Glomerular endothelial cell (primary cell): Measurements from ENCODE around the gene CBX6. TPM values are rescaled to one million over a fixed set of nuclear protein-coding genes. Genes with fewer than 3 reads are reported as not detected.
"Not testable (repeated sequence)": the region's sequence is repeated elsewhere in the genome, so short reads cannot be mapped to it uniquely, and the experiment has no call there.

ENCODE experiments used
- DNase-seq: peaks from one replicate; pipeline ENCODE4 v3.0.0-alpha.2; 2011; ENCODE audit warnings: low read depth, low spot score; ENCODE audit errors: extremely low read depth
- total RNA-seq: library from RNA; depleted of rRNA; stranded (reverse); fragments of >200 nt; gene quantifications from 2 replicates; pipeline ENCODE4 v1.2.3, GENCODE V29; 2015

CBX6 gene
- total RNA-seq: 49.6 and 50.9 TPM in 2 replicates

DNA sequence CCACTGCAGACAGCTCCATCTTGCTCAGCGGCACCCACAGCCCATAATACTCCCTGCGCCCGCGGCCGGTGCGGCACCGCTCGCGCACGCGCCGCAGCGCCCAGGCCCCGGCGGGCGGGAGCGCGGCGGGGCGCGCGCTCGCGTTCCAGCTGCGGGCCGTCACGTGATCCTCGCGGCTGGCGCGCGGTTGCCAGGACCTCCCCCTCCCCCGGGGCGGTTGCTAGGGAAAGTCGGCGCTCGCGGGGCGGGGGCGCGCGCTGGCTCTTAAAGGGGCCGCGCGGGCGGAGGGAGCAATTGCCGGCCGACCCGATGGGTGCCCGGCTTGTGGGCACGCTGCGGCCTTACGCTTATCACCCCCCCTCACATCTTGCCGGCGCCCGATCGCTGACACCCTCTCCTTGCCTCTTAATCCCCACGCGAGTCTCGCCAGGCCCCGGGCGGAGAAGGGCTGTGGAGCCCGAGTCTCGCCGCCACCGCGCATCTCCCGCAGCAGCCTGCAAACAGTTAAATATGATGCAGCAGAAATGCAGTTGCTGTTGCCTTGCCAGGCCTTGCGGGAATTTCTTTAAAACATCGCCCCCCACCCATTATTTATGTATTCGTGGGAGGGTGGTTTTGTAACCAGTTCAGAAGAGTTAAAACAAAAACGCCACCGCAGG lies at the start of gene CBX6:
TSS of gene CBX6 (minus strand) at position 45 of the 659 bp plus-strand sequence. CDS start at position 19, 26 bp downstream.
- DNase-seq: no peak

DNA sequence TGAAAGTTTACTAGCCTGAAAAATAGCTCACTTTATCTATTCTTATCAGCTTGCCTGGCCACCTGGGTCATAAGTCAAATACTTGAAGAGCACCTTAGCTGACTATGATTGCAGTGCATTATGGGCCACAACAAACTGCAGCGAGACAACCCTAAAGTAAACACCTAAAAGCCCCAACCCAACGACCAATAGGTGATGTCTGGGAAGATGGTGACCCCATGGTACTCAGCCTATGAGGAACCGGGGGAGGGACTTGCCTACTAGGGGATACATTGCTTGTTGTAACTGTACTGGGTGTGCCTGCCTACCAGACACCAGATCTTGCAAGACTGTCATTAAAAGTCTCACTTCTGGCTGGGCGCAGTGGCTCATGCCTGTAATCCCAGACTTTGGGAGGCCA lies 49.8 kb upstream of the CBX6 start:
- DNase-seq: no peak

DNA sequence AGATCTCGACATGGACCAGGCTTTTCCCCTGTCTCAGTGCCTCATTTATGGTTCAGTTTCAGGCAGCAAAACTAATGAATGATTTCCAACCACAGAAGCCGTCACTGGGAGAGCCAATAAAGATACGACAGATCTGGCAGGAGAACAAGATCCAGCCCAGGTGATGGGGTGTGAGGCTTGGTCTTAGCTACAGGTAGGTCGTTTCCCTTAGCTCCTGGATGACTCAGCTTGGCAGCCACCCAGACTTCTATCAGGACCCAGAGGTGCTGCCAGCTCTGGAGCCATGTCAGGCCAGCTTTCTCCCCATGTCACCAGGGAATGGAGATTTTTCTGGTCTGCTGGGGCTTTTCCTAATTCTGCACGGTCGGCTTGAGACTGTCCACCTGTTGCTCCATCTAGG lies 49.1 kb upstream of the CBX6 start:
- DNase-seq: no peak

DNA sequence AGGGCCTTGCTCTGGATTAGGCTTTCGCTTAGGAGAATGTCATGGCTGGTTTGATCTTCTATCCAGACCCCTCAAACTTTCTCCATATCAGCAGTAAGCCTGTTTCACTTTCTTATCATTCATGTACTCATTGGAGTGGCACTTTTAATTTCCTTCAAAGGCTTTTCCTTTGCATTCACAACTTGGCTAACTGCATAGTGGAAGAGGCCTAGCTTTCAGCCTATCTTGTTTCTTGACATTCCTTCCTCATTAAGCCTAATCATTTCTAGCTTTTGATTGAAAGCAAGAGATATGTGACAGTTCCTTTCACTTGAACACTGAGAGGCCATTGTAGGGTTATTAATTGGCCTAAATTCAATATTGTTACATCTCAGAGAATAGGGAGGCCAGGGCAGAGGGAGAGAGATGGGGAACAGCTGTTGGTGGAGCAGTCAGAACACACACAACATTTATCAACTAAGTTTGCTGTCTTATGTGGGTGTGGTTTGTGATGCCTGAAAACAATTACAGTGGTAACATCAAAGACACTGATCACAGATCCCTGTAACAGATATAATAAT lies 47.7 kb upstream of the CBX6 start:
- no peak for DNase-seq

DNA sequence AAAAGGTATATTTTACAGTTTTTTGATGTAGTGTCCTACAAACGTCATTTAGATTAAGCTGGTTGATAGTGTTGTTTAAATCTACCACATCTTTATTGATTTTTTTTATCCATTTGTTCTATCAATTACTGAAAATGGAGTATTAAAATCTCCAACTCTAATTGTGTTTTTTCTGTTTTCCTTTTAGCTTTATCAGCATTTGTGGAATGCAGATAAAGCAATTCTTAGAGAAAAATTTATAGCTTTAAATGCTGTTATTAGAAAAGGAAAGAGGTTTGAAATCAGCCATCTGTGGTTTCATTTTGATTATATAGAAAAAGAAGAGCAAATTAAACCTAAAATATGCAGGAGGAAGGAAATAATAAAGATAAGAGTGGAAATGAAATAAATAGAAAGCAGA lies 39.4 kb upstream of the CBX6 start:
- DNase-seq: no peak

DNA sequence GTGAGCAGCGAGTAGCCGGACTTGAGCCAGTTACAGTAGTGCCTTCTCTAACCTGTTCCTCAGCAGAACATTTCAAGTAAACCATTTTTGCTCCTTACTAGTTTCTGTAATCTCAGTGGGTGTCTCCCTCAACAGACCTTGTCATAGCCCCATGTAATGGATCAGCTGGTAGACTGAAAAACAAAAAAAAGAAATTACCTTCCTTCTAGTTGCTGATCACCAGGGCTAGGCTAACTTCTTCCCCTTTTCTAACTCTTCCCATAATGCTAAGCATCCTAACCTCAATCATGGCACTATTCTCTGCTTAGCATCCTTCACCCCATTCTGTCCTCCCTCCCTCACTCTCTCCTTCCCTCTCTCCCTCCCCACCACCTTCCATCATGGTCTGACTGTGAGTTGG lies 35.8 kb upstream of the CBX6 start:
- DNase-seq: no peak

DNA sequence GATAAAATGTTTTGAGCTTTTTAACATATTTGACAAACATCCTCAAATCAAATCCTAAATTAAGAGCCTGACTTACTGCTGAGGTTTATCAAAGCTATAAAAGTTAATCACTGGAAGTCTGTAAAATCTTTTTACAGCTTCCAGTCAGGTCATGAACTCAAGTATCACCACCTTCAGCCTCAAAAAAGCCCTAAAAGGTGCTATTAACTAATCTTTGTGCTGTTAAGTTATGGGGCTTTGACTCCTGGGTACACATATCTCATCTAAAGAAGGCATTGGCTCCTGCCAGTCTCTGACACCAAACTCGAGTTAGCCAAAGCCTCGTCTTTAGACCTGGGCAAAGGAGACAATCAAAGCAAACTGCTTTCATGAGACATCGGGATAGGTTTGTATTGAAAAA lies 34.0 kb upstream of the CBX6 start:
- no peak for DNase-seq

DNA sequence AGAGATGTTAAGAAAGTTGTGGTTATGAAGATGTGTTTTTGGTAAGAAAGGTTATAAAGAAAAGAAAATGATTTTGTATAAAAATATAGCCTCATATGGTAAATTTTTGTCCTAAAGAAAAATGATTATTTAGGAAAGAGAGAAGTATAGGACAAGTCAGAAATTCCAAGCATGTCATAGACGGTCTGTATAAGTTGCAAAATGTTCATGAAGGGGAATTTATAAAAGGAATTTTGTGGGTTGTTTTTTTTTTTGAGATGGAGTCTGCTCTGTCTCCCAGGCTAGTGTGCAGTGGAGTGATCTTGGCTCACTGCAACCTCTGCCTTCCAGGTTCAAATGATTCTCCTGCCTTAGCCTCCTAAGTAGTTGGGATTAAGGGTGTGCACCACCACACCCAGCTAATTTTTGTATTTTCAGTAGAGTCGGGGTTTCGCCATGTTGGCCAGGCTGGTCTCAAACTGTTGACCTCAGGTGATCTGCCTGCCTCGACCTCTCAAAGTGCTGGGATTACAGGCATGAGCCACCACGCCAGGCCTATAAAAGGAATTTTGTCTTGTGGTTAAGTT lies 32.1 kb upstream of the CBX6 start:
- not testable (repeated sequence) for DNase-seq

DNA sequence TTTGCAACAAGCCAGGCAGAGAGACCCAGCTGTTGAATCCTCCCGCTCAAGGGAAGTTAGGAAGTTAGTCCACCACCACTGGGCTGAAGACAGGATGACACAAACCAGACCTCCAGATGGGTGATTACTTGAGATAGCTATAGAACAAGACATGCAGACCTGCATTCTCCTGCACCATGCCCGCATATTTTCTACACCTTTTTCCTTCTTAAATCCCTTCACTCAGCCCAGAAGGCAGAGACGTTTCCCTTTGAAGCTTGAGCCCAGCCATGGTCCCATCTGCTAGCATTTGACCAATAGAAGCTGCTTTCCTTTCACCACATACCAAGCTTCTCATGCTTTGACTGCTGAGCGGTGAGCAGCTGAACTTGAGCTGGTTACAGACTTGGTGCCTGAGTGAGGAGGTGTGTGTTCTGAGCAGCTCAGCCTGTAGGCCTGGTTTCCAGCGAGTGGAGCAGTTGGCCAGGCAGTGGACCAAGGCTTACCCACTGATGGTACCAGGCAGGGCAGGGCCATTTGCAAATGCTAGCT lies 29.2 kb upstream of the CBX6 start:
- DNase-seq: no peak

DNA sequence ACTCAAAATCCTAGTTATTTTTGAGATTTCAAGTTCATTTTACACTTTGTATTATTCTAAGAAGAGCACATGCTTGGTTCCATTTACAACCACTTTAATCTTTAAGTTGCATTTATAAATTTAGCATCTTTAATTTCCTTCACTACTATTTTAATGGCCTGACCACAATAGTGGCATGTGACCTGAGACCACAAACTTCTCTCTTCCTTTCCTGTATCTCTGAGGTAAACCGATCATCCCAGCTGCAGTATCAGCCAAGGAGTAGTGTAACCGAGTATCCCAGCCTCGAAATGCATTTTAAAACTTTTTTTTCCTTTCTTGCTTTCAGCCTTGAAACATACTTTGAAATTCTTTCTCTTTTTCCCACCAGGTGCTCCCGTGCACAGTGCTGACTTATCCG lies 28.7 kb upstream of the CBX6 start:
- no peak for DNase-seq

DNA sequence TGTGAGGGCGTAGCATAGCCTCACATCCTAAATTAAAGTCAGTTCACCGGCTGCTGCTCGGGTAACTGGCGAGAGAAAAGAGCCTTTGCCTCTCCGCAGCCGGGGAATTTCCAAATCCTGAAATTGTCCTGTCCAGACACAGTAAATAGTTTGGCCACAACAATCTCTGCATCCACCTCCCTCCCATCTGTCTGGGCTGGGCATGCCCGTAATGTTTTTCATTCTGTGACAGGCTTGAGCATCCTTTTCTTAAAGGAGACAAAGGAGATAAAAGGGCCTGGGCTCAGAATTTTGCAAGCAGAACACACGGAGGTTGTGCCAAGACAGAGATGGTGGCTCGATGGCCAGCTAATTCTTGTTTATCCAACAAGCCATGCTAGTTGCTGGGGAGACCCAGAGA lies 19.2 kb upstream of the CBX6 start:
- no peak for DNase-seq

DNA sequence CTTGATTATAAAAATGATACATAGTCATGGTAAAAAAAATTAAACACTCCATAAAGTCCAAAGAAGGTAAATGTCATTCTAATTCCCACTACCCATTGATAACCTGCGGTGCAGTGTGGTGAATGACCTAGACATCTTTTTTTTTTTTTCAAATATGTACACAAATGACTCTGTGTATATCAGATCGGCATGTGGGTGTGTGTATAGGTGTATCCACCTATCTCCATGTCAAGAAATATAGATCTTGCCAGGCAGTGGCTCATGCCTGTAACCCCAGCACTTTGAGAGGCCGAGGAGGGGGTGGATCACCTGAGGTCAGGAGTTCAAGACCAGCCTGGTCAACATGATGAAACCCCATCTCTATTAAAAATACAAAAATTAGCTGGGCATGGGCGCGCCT lies 18.4 kb upstream of the CBX6 start:
- DNase-seq: no peak

DNA sequence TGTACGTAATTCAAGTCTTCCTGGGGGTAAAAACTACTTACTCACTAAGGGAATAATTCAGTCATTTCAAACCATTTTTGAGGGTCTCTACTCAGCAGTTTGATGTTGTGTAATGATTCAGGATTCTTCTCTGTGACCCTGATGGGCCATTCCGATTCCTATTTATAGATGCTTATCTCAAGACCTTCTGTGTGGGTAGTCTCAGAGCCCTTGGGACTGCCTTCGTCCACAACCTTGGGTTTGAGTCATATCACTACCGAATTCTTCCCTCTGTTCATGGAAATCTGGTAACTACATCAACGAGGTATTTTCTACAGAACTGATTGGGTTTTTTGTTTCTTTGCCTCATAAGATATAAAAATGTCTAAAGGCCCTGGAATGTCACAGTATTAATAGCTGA lies 14.3 kb upstream of the CBX6 start:
- DNase-seq: no peak

DNA sequence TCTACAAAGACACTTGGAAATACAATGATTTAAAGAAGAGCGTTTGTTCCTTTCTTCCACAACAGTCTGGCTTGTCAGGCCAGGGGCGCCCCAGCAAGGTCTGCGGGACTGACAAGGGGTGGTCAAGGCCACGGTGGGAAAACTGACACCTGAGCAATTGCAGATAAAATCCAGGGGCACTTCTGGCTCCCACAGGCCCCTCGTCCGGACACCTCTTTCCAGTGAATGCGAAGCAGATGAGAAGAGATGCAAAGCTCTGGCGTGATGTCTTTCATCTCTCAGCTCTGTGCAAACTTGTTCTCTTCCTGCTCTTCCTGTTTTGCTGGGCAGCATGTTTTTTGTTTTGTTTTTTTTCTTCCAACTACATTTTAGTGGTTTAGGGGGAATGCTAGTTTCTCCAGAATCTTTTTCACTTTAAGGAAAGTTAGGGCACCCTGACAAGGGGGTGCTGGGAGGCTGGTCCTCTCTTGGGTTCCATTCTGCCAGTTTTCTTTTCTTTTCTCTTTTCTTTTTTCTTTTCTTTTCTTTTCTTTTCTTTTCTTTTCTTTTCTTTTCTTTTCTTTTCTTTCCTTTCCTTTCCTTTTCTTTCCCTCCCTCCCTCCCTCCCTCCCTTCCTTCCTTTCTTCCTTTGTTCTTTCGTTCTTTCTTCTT lies 11.1 kb upstream of the CBX6 start:
- DNase-seq: no peak

DNA sequence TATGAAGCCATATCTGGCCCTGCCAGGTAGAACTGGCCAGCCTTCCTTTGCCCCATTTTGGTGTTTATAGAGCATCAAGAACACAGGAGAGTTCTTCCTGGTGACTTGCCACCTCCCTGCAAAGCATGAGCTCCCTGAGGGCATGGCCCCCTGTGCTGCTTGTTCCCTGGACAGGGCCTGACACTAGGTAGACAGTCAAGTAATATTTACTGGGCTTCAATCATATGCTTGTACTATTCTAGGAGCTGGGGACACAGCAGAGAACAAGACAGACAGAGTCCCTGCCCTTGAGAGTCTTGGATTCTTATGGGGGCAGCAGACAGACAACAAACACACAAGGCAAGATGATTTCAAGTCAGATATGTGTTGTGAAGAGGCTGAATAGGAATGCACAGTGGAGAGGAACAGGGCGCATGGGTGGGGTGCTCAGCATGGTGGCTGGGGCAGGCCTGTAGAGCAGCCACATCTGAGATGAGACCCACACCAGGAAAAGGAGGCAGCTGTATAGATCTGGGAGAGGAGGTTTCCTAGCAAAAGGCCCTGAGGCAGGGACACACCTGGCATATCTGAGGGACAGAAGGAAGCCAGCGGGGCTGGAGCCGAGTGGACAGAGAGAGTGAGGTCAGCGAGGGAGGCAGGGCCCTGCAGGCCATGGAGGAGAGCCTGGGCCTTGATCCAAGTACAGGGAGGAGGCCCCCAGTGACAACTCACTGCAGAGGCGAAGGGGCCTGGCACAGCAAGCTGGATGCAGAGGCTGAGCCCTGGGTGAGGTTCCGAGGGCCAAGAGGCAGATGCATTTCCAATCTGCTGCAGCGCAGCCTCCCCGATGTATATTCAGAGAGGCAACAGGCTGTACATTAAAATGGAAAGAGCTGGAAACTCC lies 10.2 kb upstream of the CBX6 start:
- no peak for DNase-seq

DNA sequence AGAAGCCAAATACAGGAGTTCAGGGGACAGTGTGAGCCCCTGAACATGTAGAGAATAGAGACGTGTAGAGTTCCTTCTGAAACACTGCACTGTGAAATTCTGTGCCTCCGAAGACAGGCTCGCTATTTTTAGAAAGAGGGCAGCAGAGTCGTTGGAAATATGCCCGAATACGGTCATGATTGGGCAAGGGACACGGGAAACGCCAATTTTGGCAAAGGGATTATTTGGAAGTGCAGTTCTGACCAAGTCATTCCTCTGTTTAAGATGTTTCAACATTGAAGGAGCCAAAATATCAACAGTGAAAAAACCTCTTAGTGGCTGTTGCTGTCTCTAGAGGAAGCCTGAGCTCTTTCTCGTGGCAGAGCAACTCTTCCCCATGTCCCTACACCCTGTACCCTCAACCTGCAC lies 9.5 kb upstream of the CBX6 start:
- DNase-seq: no peak

DNA sequence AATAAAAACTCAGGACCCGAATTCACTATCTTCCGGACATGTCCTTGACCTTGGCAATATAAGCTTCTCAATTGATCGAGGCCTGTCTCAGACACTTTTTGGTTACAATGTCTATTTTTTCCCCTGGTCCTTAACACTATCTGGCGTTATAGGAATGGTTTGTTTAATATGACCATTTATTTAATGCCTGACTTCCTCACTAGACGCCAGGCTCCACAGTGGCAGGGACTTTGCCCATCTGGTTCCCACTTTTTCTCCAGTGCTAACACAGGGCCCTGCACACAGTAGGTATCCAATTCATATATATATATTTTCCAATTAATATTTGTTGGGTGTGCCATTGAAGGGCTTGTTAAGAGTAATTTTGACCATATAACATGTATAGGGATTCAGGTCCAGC lies 7.9 kb upstream of the CBX6 start:
- no peak for DNase-seq

DNA sequence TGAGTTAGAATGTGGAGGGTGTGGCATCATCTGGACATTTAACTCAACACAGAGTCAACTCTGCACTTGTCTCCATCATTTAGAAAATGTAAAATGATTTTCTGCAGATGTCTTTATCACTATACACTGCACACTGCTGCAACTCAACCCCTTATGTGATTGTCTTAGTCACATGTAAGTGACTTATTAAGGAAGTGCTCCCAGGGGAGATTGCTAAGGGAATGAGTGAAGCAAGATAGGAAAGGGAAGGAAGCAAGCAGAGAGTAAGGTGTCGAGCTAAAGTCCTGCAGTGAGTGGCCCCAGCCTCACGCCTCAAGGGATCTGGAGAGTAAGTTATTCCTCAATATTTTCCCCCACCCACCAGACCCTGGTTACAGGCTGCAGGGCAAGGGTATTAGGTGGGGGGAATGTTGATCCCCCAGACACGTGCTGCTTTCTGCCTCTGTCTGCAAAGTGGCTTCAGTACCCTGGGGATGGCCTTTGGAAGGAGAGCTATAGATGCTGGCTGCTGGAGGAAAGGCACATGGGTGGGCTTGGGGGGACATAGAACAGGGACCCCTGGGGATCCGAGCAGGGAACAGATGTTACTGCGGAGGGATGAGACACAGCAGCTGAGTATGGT lies 7.2 kb upstream of the CBX6 start:
- no peak for DNase-seq

DNA sequence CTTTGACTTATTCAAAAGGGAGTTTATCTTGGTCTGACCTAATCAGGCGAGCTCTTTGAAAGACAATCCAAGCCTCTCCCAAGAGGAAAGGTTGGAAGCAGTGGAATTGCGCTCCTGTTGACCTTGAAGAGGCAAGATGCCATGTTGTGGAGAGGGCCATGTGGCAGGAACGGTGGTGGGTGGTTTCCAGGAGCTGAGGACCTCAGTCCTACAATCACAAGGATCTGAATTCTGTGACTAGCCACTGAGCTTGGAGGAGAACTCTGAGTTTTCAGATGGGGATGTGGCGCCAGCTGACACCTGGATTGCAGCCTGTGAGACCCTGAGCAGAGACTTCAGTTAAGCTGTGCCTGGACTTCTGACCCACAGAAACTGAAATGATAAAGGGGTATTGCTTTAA lies 6.0 kb upstream of the CBX6 start:
- no peak for DNase-seq

DNA sequence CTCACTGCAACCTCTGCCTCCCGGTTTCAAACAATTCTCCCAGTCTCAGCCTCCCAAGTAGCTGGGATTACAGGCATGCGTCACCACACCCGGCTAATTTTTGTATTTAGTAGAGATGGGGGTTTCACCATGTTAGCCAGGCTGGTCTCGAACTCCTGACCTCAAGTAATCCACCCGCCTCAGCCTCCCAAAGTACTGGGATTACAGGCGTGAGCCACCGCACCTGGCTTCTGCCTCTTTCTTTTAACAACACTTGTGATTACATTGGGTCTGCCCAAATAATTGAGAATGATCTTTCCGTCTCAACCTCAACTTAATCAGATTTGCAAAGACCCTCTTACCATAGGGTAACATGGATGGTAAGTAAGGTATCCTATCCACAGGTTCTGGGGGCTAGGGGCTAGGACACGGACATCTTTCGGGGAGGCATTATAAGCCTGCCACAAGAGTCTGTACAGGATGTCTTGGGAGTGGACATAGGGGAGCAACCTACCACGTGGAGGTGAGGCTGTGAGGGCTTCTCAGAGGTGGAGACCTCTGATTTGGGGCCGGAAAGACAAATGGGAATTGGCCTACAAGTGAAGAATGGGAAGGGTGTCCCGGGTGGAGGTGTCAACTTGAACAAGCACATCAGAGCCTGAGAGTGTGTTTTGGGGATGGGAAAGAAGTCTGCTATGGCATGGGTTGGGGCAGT lies 2.7 kb upstream of the CBX6 start:
- DNase-seq: no peak
